ENCODE data around the gene MYT1.

Gene MYT1

GRCh38 chr20:64256282-64256935 lies 92.2 kb downstream of the MYT1 start:
- H3K4me3 ChIP-seq (ENCODE audit: low read depth, low read length) = peak overlapping the region; percentile 74
- TF ChIP-seq CTCF (IDR thresholded peaks at IDR 0.05; ENCODE audit: insufficient read depth, low read length, missing control alignments) = no peak
- ChIA-PET CTCF (interaction anchor here (0.5 to 0.8 kb wide), 2 partner anchors 14 to 33 kb away, joined by 3 read pairs; no protein-coding TSS in a partner anchor), POLR2A (interaction anchor here (1.0 to 2.1 kb wide), 2 partner anchors 18 to 32 kb away, joined by 5 to 8 read pairs; no protein-coding TSS in a partner anchor)
- DNase-seq (ENCODE audit: low read depth, low spot score) = no peak

- H3K4me3 ChIP-seq (ENCODE audit: low read depth, low read length) = peak overlapping the region; percentile 74
- ChIA-PET CTCF (interaction anchor here (1.0 kb wide), 1 partner anchor 18 kb away, joined by 3 read pairs; no protein-coding TSS in a partner anchor), POLR2A (no interaction called here)
- TF ChIP-seq CTCF (IDR thresholded peaks at IDR 0.05; ENCODE audit: insufficient read depth, low read length, missing control alignments) = no peak
- DNase-seq (ENCODE audit: low read depth, low spot score) = no peak
Observed at GRCh38 chr20:64257107-64257757, 93.0 kb downstream of the MYT1 start.

- no peak for DNase-seq (ENCODE audit: low read depth, low spot score)
- POLR2A ChIA-PET = no interaction called here
- no peak overlapping the region for H3K4me3 ChIP-seq (ENCODE audit: low read depth, low read length)
- CTCF ChIA-PET = no interaction called here
- TF ChIP-seq CTCF (IDR thresholded peaks at IDR 0.05; ENCODE audit: insufficient read depth, low read length, missing control alignments) = no peak
Observed at GRCh38 chr20:64258071-64258823, 94.0 kb downstream of the MYT1 start.

- H3K4me3 ChIP-seq (ENCODE audit: low read depth, low read length) = no peak overlapping the region
- no peak for DNase-seq (ENCODE audit: low read depth, low spot score)
- POLR2A ChIA-PET = no interaction called here
- TF ChIP-seq CTCF (IDR thresholded peaks at IDR 0.05; ENCODE audit: insufficient read depth, low read length, missing control alignments) = no peak
- CTCF ChIA-PET = no interaction called here
Observed at GRCh38 chr20:64260239-64260638, 96.0 kb downstream of the MYT1 start.

GRCh38 chr20:64261138-64261537 lies 96.9 kb downstream of the MYT1 start:
- H3K4me3 ChIP-seq (ENCODE audit: low read depth, low read length) = no peak overlapping the region
- CTCF ChIA-PET = no interaction called here
- POLR2A ChIA-PET = no interaction called here
- TF ChIP-seq CTCF (IDR thresholded peaks at IDR 0.05; ENCODE audit: insufficient read depth, low read length, missing control alignments) = no peak
- DNase-seq (ENCODE audit: low read depth, low spot score) = peak; percentile 9

- CTCF ChIA-PET = no interaction called here
- DNase-seq (ENCODE audit: low read depth, low spot score) = no peak
- TF ChIP-seq CTCF (IDR thresholded peaks at IDR 0.05; ENCODE audit: insufficient read depth, low read length, missing control alignments) = no peak
- H3K4me3 ChIP-seq (ENCODE audit: low read depth, low read length) = no peak overlapping the region
- POLR2A ChIA-PET = no interaction called here
Observed at GRCh38 chr20:64264091-64264490, 99.8 kb downstream of the MYT1 start.

All from AG04449 (cell line).